Gastroesophageal sphincter (tissue), 3 donors: ENCODE results near the gene MID1IP1.

Experiments
- CTCF ChIP-seq, 4 experiments: fragments of 200-600 bp in 2 of 4; fragments of 450-650 bp in 2 of 4; sonication (generic) in 1 of 4; IDR thresholded peaks; one replicate each; pipeline ENCODE4 v1.5.1; 2017 to 2019; ENCODE audit warnings: antibody characterized with exemption in 4 of 4, mild to moderate bottlenecking in 2 of 4, moderate library complexity in 2 of 4
- EP300 ChIP-seq: sonication (generic); formaldehyde crosslinking; IDR thresholded peaks from one replicate; pipeline ENCODE4 v1.6.1; 2017; ENCODE audit warnings: antibody characterized with exemption, mild to moderate bottlenecking
- POLR2A ChIP-seq, 2 donors: fragments of 450-650 bp; IDR thresholded peaks; one replicate each; pipeline ENCODE4 v1.6.1; 2017; ENCODE audit warnings: antibody characterized with exemption in 2 of 2, mild to moderate bottlenecking in 2 of 2, moderate library complexity in 1 of 2
- POLR2AphosphoS5 ChIP-seq: sonication (generic); formaldehyde crosslinking; IDR thresholded peaks from one replicate; pipeline ENCODE4 v1.6.1; 2017; ENCODE audit warnings: antibody characterized with exemption

GRCh38 chrX:38804682-38805431, 3.6 kb downstream of the MID1IP1 start:
- no peak for TF ChIP-seq CTCF (IDR thresholded peaks at IDR 0.05)
- peak; percentile 11 for TF ChIP-seq POLR2AphosphoS5
- TF ChIP-seq EP300: no peak
- no peak for TF ChIP-seq POLR2A (IDR thresholded peaks at IDR 0.05)
